Measurements from ENCODE around the gene FRK.

FRK gene

GRCh38 chr6:115887891-115888290, 172.8 kb downstream of the FRK start:
- no peak for DNase-seq (ENCODE audit: low read depth)

GRCh38 chr6:115885636-115886366, 174.9 kb downstream of the FRK start:
- DNase-seq (ENCODE audit: low read depth), result no peak

- DNase-seq (ENCODE audit: low read depth), result no peak
These were observed 177.9 kb downstream of the FRK start for GRCh38 chr6:115882771-115883170.

DNA sequence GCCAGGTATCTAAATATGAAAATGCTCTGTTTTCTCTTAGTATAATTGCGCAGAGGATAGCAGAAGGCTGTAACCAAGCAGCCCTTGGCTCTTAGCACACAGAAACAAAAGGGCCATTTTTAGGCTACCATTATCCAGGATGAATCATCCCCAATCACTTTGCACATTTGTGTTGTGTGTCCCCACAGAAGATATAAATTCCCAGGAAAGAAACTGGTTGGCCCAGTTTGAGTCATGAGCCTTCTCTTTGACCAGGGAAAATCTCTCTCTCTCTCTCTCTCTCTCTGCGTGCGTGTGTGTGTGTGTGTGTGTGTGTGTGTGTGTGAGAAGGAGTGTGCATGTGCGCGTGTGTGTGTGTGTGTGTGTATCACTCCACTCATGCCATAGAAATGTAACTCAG, 178.5 kb downstream of the FRK start:
- no peak for DNase-seq (ENCODE audit: low read depth)

Data from stimulated activated CD8-positive, alpha-beta memory T cell treated with anti-CD3 and anti-CD28 coated beads, Interleukin-15, amount 100 ng/mL, for 1 hour (primary cell).